A549 (cell line): Measurements from ENCODE around the gene EIF6.
"Not testable (repeated sequence)": the region's sequence is repeated elsewhere in the genome, so short reads cannot be mapped to it uniquely, and the experiment has no call there.

Experiments used
- CHD4 ChIP-seq: fragments of 200-600 bp; sonication (generic); IDR thresholded peaks from 2 replicates; pipeline ENCODE4 v1.6.1; 2016; ENCODE audit warnings: antibody characterized with exemption, mild to moderate bottlenecking, borderline replicate concordance
- POLR2A ChIP-seq: IDR thresholded peaks from 2 replicates; pipeline ENCODE4 v1.6.1; 2012; ENCODE audit warnings: mild to moderate bottlenecking, low read length
- RCOR1 ChIP-seq: fragments of 150-350 bp; IDR thresholded peaks from 2 replicates; pipeline ENCODE4 v1.6.1; 2014; ENCODE audit warnings: antibody characterized with exemption, low read length, low read depth
- ZFP36 ChIP-seq: fragments of 450-650 bp; IDR thresholded peaks from 2 replicates; pipeline ENCODE4 v1.6.1; 2014; ENCODE audit warnings: borderline replicate concordance; ENCODE audit not compliant: partially characterized antibody
- TF ChIP-seq, protein P1 (sequence below): fragments of >200 bp; sonication (Bioruptor Twin); formaldehyde crosslinking; IDR thresholded peaks from 3 replicates; pipeline ENCODE4 v1.5.1; 2016

DNA sequence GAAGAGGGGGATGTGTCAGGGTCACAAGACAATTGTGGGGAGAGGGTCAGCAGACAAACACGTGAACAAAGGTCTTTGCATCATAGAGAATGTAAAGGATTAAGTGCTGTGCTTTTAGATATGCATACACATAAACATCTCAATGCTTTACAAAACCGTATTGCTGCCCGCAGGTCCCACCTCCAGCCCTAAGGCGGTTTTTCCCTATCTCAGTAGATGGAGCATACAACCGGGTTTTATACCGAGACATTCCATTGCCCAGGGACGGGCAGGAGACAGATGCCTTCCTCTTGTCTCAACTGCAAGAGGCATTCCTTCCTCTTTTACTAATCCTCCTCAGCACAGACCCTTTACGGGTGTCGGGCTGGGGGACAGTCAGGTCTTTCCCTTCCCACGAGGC, 22.3 kb downstream of the EIF6 start:
- TF ChIP-seq, protein P1, sequence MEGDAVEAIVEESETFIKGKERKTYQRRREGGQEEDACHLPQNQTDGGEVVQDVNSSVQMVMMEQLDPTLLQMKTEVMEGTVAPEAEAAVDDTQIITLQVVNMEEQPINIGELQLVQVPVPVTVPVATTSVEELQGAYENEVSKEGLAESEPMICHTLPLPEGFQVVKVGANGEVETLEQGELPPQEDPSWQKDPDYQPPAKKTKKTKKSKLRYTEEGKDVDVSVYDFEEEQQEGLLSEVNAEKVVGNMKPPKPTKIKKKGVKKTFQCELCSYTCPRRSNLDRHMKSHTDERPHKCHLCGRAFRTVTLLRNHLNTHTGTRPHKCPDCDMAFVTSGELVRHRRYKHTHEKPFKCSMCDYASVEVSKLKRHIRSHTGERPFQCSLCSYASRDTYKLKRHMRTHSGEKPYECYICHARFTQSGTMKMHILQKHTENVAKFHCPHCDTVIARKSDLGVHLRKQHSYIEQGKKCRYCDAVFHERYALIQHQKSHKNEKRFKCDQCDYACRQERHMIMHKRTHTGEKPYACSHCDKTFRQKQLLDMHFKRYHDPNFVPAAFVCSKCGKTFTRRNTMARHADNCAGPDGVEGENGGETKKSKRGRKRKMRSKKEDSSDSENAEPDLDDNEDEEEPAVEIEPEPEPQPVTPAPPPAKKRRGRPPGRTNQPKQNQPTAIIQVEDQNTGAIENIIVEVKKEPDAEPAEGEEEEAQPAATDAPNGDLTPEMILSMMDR = not testable (repeated sequence)
- TF ChIP-seq POLR2A, CHD4, RCOR1, ZFP36: not testable (repeated sequence)
